Activated T-helper 9 cell treated with anti-CD3 and anti-CD28 coated beads, Interleukin-2, amount 50 U/mL, for 16 hours (primary cell): ENCODE data around the gene SNX24.
"Not testable (repeated sequence)": the region's sequence is repeated elsewhere in the genome, so short reads cannot be mapped to it uniquely, and the experiment has no call there.

Experiments
- DNase-seq: peaks from one replicate; pipeline ENCODE4 v3.0.0-alpha.2; 2020; ENCODE audit warnings: low read depth

The SNX24 gene

GRCh38 chr5:122967625-122968024 is 122.2 kb downstream of the SNX24 start:
- DNase-seq, result no peak

DNA sequence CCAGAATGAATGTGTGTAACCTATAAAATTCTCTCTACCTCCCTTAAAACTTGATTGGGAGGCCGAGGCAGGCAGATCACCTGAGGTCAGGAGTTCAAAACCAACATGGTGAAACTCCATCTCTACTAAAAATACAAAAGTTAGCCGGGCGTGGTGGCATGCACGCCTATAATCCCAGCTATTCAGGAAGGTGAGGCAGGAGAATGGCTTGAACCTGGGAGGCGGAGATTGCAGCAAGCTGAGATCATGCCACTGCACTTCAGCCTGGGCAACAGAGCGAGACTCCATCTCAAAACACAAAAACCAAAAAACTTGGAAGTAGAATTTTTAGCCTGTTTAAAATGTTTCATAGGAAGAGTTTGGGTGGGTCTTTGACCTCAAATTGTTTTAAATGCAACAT is 122.6 kb downstream of the SNX24 start:
- DNase-seq, result not testable (repeated sequence)

- DNase-seq, result no peak
Observed at GRCh38 chr5:122971333-122971732, 125.9 kb downstream of the SNX24 start.

- DNase-seq, result no peak
Observed at GRCh38 chr5:122972877-122973276, 127.5 kb downstream of the SNX24 start.

DNA sequence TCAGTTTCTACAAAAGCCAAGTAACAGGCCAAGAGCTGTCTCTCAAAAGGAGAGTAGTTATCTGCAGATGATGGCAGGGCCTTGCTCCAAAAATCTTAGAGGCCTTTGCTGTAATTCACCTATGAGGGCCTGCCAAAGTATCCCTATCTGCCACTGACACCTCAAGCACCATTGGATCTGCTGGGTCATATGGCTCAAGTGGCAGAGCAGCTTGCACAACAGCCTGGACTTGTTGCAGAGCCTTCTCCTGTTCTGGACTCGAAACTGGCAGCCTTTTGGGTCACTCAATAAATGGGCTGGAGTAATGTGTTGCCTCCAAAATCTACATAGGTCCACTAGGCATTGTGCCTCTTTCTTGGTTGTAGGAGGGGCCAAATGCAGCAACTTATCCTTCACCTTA is 128.3 kb downstream of the SNX24 start:
- not testable (repeated sequence) for DNase-seq

- DNase-seq, result not testable (repeated sequence)
Observed at GRCh38 chr5:122974251-122974650, 128.8 kb downstream of the SNX24 start.

DNA sequence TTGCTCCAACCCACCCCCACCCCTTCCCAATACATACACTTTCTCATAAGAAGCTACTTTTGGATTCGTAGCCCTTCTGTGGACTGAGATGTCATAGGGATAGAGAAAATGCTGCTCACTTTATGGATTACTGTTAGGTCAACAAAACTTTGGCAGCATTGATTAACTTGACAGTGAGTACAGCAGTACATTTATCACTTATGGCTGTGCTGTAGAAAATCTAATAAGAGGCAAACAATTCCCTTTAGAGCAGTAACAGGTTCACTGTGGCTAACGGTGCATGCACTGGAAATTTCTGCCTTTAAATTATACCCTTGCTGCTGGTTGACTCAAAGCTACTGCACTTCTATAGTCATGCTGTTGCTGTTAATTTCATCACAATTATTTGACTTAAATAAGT is 131.9 kb downstream of the SNX24 start:
- DNase-seq, result no peak

DNA sequence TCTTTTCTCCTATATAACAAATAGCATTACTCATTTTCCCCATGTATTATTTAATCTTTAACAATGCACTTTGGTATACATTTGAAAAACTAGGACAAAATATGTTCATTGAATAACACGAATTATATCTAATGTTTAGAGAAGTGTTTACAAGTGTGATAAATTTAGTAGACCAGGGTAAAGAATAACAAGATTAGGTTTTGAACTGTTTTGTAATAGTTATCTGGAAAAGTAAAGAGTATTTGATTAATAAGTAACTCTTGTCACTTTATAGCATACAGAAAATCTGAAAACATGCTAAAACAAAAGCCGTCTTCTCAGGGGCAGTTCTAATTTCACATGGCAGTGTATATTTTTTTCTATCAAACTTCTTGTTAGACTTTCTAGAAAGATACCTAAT is 132.7 kb downstream of the SNX24 start:
- no peak for DNase-seq

GRCh38 chr5:122978644-122979297 is 133.4 kb downstream of the SNX24 start:
- no peak for DNase-seq

DNA sequence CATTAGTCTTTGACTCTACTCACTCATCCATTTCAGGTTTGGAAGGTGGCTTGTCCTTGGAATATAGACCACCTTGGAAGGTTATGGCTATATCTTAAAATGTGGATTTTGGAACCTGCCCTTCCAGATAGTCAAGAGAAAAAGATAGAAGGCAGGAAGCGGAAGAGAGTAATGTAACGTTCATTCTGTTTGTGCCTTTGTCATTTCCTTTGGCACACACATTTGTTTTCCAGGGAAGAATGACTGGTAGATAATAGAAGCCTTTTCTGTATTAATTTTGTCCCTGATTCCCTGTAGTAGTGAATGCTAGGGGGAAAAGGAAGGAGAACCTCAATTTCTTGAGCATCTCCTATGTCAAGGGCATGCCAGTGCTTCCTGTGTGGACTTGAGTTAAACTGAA is 136.4 kb downstream of the SNX24 start:
- DNase-seq, result no peak

GRCh38 chr5:122982376-122982775 is 137.0 kb downstream of the SNX24 start:
- DNase-seq, result no peak

GRCh38 chr5:122984425-122984824 is 139.0 kb downstream of the SNX24 start:
- no peak for DNase-seq

DNA sequence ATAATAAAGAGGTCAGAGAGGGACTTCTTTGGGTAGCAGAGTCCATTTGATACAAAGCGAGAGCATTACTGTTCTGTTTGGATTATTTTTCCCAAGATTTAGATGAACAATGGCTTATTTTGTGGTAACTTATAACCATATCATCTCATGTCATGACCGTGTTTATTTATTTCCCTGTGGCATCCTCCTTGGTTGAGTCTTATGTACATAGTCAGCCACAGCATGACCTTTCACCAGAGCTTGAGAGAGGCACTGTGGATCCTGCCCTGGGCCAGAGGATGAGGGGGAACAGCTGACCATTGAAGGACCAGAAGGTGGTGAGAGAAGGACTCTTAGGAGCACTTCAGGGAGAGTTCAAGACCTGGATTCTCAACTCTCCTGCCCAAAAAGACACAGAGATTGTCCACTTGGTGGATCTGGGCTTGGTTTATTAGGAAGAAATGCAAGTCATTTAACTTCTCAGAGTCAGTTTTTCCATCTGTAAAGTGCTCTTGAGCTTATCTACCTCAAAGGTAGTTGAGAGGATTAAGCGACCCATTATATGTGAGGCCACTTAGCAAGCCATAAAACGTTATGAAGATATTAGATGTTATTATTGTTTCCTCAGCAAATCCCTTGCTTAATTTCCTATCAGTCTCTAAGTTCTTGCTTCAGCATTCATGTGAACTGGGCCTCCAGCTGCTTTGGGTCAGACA is 139.7 kb downstream of the SNX24 start:
- no peak for DNase-seq

DNA sequence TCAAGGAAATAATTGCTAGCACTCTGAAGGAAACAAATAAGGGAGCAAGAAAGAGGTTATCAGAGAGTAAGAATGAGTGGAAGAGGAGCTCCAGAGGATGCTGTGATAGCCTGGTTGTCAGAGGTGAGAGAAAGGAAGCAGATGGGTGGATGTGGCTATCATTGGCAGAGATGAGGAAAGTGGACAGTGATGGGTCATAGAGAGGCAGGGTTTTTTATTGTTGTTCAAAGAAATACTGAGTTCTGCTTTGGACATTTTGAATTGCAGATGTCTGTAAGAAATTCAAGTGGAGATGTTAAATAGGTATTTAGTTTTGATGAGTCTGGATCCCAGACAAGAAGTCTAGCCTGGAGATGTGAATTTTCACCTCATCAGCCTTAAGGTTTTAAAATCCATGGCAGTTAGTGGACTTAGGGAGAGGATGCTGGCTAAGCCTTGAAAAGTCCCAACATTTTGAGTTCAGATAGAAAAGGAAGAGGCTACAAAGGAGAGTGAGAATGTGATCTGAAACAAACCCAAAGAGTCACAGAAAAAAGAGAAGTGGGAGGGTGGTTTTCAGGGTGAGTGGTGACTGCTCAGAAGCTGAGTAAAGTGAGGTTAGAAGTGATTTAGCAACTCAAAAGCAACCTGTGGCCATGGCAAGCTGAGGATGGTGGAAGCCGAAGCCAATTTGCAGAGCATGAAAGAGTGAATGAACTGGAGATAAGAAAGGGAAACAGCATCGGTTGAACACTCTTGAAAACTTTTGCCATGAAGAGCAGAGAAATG is 140.7 kb downstream of the SNX24 start:
- no peak for DNase-seq

DNA sequence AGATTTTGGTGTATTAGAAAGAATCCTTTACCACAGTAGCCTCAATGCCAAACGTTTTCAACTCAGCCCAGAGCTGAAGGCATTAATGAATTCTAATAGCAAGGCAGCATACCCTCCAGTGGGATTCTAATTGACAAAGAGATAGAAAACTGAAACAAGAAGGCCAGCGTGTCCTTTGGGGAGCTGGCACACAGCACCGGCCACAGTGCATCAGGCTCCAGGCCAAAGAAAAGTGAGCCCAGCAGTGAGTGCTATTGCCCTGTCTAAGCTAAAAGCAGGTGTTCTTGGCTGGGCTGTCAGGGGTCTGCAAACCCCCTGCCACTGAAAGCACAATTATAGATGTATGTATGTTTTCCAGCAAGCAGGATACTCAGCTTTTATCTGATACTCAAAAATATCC is 150.7 kb downstream of the SNX24 start:
- no peak for DNase-seq

DNA sequence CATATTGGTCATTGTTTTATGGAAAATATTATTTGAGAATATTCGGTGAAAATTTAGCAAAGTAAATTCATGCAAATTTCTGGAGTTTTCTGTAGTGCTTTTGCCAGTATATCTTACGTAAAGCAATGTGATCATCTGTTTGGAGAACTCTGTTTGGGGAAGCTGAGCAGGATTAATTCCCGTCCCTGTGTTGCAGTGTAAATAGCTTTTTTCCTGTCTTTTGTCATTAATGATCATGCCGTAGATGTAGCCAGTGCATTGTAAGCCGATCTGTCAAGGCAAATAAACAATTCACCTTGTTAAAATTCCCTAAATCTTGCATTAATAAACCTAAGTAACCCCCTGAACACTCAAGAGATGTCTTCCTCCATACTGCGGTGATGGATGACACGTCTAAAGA is 151.9 kb downstream of the SNX24 start:
- DNase-seq, result no peak

- DNase-seq, result no peak
Observed at GRCh38 chr5:122999947-123000563, 154.6 kb downstream of the SNX24 start.

DNA sequence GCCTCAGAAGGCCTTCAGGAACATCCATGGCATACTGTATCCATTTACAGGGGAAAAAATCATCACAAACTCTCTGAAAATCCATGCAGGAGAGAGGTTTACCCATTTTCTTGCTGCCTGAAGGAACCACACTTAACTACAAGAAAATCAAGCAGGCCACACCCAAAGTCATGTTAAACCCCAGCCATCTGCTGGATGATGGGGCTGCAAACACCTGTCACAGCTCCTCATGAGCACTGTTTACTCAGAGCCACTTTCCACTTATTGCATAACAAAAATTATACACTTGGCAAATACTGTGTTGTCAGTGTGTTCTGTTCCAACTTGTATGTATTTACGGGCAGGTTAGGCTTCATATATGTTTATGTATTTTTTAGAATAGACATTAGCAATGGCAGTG is 155.3 kb downstream of the SNX24 start:
- DNase-seq, result no peak

DNA sequence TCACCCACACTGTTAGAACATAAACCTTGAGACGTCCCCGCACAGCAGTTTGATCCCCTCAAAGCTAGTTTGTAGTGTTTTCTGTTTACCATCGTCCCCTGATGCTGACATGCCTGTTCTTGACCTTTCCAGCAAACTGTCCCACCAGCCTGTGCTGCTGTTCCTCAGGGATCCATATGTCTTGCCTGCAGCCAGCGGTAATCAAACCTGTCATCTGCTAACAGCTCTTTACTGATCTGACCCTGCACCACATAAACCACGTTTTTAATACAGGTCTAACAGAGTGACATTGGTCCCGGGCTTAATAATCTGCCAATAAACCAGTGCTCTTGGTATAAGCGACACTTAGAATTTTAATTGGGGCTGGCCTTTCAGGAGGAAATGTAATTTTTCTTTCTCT is 156.4 kb downstream of the SNX24 start:
- DNase-seq, result no peak

GRCh38 chr5:123007182-123007581 is 161.8 kb downstream of the SNX24 start:
- no peak for DNase-seq

DNA sequence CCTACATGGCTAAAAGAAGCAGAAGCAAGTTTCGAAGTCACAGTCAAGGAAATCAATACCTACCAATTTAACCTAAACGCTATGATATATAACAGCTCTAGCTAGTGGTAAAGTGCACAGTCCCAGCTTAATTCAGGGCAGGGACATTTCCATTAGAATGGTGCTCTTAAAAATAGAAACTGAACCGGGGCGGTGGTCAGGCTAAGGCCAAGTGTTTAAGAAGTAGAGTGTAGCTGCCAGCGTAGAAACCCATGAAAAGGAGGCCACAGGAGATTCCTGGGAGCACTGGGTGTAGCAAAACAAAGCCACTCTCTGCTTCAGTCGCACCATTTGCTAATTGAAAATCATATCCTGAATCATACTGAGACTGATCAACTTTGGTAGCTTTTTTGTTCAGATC is 162.3 kb downstream of the SNX24 start:
- DNase-seq, result no peak

- DNase-seq, result no peak
Observed at GRCh38 chr5:123012321-123012720, 166.9 kb downstream of the SNX24 start.

- DNase-seq, result no peak
Observed at GRCh38 chr5:123014689-123015088, 169.3 kb downstream of the SNX24 start.
